GM18519 (cell line): ENCODE data around the gene TCF7L2.
A peak's percentile ranks its signal among the peaks of the same experiment; 100 is the strongest.
"Not testable (repeated sequence)": the region's sequence is repeated elsewhere in the genome, so short reads cannot be mapped to it uniquely, and the experiment has no call there.

Experiments
- ATAC-seq: cut with Tn5 transposase; IDR thresholded peaks from one replicate; pipeline ENCODE4 v1.9.1; 2021; ENCODE audit warnings: mild to moderate bottlenecking, moderate library complexity; ENCODE audit not compliant: unreplicated experiment, low FRiP score

The TCF7L2 gene

GRCh38 chr10:113086282-113086681 is 136.2 kb downstream of the TCF7L2 start:
- no peak for ATAC-seq

DNA sequence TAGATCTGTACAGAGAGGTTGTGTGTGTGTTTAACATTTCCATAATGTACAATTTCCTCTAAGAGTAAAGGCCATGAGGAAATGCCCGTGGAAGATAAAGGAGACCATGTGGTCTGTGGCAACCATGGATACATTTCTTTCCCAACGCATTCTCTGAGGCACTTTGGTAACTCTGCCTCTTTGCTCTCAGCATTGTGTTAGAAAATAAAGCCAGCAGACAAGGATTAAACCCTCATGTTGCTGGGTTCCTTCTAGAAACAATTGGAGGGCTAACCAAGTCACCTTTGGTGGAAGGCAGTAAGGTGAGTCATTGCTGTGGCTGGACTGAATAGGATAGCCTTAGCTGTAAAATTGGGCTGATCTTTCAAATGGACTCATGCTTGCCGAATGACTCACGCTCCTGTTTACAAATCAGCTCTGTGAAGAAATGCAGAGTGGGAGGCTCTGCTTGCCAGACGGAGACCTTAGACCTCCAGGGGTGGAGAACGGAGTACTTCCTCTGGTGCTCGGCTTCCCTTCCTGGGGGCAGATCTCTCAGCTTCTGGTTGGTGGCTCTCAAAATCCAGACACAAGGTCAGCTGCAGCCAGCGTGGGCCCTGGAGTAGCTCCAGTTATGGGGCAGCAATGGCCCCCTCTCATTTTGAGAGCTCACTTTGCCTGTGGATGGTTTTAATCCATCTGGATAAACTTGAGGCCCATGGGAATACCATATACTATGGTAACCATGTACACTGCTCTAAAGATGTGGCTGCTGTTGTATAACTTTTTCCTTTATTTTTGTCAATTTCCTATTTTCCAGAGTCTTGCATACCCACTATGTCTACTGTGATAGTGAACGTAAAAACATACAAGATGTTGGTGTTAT is 137.3 kb downstream of the TCF7L2 start:
- no peak for ATAC-seq

DNA sequence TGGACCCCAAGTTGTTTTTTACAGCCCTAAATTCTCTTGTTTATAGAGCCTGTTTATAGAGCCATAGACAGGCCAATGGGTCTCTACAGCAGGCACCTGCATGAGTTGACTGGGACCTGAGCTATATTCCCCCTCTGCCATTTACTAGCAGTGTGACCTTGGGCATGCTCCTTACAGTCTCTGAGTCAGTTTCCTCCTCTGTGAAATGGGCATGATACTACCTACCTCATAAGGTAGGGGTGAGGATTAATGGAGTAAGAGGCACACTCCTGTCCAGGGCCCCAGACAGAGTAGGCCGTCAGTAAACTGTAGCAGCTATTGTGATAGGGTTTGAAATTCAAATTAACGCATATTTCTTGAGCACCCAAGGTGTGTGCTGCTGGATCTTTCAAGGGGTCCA is 138.1 kb downstream of the TCF7L2 start:
- ATAC-seq: no peak

GRCh38 chr10:113089551-113089950 is 139.5 kb downstream of the TCF7L2 start:
- ATAC-seq: no peak

DNA sequence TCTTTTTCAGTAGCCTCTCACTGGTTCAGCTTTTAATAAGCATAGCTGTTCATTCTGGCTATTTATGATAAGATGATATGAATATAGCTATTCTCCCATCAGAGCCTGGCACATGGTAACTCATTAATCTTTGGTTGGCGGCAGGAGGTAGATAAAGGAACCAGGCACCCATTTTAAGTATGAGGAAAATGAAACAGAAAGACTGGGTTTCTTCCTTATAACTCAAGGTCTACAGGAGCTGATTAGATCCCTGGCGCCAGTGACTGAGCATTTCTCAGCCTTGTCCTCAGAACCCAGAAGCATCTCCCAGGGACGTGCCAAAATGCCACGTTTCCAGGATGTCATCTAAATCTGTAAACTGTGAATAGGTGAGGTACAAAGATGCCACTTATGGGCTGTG is 141.9 kb downstream of the TCF7L2 start:
- ATAC-seq: no peak

- ATAC-seq: peak; percentile 56
Measured at GRCh38 chr10:113093188-113094113, 143.4 kb downstream of the TCF7L2 start.

- peak; percentile 67 for ATAC-seq
Measured at GRCh38 chr10:113094114-113094486, 144.1 kb downstream of the TCF7L2 start.

DNA sequence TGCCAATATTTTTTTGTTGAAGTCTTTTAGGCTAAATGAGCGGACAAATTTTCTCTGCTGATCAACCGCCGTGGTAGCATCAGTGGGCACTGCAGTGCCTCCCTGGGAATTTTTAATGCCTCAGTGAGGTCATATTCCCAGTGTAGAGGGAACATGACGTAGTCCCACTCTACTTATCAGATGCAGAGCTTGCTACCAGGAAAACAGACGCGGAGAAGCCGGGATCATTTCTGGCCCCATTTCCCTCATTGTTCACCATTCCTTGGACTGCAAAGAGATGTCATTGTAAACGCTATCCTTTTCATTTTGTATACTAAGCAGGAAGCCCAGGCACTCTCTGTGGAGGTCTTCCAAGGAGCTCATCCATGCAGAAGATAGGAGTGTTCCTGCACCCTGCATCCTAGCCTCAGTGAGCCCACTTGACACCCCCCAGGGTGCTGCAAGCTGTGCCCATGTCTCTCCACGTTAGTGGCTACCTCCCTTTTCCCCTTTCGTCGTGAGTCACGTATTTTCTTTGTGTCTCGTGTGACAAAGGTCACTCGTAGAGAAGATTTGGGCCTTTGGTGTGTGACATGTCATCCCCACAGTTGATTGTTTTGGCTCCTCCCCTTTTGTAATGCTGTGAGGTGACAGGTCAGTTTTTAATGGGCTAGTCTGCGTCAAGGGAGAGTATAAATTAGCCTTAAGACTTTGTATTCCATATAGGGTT is 145.5 kb downstream of the TCF7L2 start:
- no peak for ATAC-seq

DNA sequence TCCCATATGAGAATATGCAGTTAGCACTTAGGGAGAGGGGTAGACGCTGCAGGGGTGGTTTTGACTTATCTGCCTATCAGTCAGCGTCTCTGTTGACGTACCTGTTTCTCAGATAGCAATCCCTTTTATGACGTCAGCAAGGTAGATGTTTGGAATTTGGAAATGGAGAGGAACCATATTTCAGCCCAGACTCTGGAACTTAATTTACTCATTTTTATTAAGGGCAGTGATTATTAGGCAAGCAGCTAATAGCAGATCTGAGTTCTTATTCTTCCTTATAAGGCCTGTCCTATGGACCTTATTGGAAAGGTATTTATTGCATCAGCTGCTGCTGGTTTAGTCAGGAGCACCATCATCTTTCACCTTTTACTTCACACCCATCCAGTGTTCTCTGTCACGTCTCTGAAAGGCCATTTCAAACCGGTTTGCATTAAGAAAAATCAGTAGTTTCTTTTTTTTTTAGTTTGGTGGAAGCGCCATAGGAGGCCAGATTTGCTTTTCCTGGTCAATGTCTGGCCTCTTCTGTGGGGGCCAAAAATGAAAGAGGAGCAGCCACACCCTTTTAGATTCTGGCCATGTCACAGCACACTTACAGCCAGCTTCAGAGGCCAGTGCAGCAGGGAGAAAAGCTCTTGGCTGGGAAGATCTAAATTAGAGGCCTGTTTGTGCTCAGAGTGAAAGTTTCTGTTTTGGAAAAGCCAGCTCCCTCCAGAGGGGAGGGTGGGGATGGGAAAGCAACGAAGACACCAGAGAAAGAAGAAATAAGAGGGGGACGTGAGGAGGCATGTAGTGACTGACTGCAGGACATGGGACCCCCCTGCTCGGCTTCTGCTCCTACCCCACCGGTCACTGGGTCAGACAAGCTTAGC is 146.3 kb downstream of the TCF7L2 start:
- no peak for ATAC-seq

DNA sequence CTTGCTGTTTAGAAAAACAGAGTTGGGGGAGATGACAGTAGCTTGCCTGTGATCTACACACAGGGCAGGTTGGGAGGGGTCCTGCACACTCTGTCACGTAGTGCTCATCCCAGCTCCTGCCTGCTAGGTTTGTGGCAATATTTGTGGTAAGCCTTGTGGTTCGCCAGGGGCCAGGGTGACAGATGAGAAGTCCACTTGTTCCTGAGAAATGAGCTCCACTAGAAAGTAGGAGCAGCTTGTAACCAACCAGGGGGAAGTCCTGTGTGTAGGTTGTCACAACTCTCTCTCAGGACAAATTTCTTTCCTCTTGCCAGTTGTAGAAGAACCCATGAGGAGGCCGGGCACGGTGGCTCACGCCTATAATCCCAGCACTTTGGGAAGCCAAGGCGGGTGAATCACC is 147.0 kb downstream of the TCF7L2 start:
- no peak for ATAC-seq

GRCh38 chr10:113099431-113100183 is 149.6 kb downstream of the TCF7L2 start:
- ATAC-seq: no peak

DNA sequence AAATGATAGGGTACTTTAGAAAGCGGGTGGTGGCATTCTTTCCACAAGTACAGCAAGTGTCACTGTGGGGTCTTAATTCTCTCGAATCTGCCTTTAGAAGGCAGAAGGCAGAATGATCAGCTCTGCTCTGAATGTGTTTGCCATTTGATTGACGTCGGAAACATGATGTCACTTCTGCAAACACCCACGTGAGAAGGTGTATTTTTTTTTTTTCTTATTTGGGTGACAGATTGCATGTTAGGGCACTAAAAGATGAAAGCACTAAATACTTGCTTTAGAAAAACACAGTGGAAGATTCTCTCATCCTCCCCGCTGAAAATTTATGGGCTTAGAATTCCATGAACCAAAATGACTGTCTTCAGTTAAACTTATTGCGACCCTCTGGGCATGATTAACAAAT is 150.2 kb downstream of the TCF7L2 start:
- ATAC-seq: no peak

GRCh38 chr10:113103131-113103840 is 153.2 kb downstream of the TCF7L2 start:
- no peak for ATAC-seq

GRCh38 chr10:113104047-113104446 is 154.0 kb downstream of the TCF7L2 start:
- ATAC-seq: no peak

DNA sequence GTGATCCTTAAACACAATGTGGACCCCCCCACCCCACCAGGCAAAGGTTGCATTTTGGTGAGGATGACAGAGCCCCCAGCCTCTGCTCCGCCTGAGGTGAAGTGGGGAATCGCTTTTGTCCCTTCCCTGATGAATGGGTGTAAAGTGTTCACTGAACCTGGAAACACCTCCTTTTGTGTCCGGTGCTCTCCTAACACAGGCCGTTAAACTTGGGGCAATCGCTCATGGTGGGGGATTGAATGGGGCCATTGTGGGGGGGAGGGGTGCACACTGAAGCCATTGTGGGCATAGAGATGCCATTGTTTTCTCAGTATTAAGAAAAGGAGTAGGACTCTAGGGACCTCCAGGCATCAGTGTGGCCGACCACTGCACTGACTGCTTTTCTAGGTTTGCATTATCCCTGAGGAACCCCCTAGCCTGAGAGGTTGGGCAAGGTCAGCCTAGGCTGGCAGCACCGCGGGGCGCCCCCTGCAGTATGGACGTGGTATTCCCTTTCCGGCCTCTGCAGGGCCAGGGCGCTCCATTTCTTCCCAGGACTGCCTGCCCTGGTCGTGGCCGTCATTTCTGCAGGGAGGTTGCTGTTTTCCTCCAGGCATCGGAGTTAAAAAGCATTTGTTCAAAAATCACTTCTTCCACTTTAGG is 158.3 kb downstream of the TCF7L2 start:
- ATAC-seq: no peak

- no peak for ATAC-seq
Measured at GRCh38 chr10:113108948-113109347, 158.9 kb downstream of the TCF7L2 start.

DNA sequence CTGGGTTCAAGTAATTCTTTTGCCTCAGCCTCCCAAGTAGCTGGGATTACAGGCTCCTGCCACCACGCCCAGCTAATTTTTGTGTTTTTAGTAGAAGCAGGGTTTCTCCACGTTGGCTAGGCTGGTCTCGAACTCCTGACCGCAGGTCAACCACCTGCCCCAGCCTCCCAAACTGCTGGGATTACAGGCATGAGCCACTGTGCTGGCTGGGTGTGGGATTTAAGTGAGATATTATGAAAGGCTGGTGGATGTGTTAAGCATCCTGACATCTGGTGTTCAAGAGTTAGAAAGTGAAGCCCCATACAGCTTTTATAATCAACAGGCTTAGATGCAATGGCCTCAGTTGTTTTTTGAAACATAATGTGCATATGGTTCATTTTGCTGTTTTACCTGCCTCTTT is 159.4 kb downstream of the TCF7L2 start:
- not testable (repeated sequence) for ATAC-seq

GRCh38 chr10:113111260-113111659 is 161.2 kb downstream of the TCF7L2 start:
- ATAC-seq: no peak
